Measurements from ENCODE around the gene TSPAN14.

DNA sequence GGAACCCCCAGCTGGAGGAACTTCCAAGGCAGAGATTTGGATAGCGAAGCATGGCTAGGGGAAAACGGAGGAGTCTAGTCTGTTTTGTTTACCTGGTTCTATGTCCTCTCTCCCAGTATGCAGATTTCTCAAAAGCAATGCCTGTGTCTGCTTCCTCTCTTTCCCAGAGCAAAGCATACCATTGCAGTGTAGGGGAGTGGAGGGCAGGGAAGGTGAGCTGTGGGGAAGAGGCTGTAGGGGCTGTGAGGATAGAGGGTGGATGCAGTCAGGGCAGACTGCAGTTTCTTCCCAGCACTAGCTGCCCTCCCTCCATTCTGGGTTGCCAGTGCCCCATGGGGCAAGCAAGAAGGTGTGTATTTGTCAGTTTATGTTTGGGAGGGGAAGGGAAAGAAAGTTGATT lies 16.9 kb upstream of the TSPAN14 start:
- no peak for TF ChIP-seq POLR2A (IDR thresholded peaks at IDR 0.05)
- TF ChIP-seq, protein P1, sequence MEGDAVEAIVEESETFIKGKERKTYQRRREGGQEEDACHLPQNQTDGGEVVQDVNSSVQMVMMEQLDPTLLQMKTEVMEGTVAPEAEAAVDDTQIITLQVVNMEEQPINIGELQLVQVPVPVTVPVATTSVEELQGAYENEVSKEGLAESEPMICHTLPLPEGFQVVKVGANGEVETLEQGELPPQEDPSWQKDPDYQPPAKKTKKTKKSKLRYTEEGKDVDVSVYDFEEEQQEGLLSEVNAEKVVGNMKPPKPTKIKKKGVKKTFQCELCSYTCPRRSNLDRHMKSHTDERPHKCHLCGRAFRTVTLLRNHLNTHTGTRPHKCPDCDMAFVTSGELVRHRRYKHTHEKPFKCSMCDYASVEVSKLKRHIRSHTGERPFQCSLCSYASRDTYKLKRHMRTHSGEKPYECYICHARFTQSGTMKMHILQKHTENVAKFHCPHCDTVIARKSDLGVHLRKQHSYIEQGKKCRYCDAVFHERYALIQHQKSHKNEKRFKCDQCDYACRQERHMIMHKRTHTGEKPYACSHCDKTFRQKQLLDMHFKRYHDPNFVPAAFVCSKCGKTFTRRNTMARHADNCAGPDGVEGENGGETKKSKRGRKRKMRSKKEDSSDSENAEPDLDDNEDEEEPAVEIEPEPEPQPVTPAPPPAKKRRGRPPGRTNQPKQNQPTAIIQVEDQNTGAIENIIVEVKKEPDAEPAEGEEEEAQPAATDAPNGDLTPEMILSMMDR (IDR thresholded peaks at IDR 0.05) = no peak
- no peak for TF ChIP-seq EP300 (IDR thresholded peaks at IDR 0.05)
- no peak for TF ChIP-seq POLR2AphosphoS5 (IDR thresholded peaks at IDR 0.05)
